Breast epithelium (tissue), 3 donors: ENCODE results near the gene BCAT1.

Source experiments
- POLR2A ChIP-seq: fragments of 450-650 bp; IDR thresholded peaks from one replicate; pipeline ENCODE4 v1.6.1; 2016; ENCODE audit warnings: antibody characterized with exemption, mild to moderate bottlenecking, moderate library complexity
- TF ChIP-seq, protein P1 (sequence below), 3 donors: fragments of 450-650 bp; IDR thresholded peaks; one replicate each; pipeline ENCODE4 v1.5.1; 2016 to 2017; ENCODE audit warnings: antibody characterized with exemption in 3 of 3, mild to moderate bottlenecking in 3 of 3, moderate library complexity in 3 of 3

DNA sequence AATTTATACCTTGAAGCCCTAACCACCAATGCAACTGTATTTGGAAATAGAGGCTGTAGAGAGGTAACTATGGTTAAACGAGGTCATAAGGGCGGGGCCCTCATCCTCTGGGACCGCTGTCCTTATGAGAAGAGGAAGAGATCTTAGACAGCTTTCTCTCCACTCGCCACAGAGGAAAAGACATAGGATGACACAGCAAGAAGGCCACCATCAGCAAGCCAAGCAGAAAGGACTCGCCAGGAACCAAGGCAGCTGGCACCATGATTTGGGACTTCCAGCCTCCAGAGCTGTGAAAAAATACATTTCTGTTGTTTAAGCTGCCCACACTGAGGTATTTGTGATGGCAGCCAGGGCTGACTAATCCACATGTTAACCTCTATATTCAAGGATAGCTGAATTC is 30.4 kb upstream of the BCAT1 start:
- TF ChIP-seq, protein P1, sequence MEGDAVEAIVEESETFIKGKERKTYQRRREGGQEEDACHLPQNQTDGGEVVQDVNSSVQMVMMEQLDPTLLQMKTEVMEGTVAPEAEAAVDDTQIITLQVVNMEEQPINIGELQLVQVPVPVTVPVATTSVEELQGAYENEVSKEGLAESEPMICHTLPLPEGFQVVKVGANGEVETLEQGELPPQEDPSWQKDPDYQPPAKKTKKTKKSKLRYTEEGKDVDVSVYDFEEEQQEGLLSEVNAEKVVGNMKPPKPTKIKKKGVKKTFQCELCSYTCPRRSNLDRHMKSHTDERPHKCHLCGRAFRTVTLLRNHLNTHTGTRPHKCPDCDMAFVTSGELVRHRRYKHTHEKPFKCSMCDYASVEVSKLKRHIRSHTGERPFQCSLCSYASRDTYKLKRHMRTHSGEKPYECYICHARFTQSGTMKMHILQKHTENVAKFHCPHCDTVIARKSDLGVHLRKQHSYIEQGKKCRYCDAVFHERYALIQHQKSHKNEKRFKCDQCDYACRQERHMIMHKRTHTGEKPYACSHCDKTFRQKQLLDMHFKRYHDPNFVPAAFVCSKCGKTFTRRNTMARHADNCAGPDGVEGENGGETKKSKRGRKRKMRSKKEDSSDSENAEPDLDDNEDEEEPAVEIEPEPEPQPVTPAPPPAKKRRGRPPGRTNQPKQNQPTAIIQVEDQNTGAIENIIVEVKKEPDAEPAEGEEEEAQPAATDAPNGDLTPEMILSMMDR (IDR thresholded peaks at IDR 0.05) = no peak
- TF ChIP-seq POLR2A = no peak
